Left forelimb (tissue), 1 donor: ENCODE data around the gene LSM12.
"Not testable (repeated sequence)": the region's sequence is repeated elsewhere in the genome, so short reads cannot be mapped to it uniquely, and the experiment has no call there.

ENCODE experiments used
- DNase-seq: peaks from one replicate; pipeline ENCODE4 v3.0.0-alpha.2; 2018; ENCODE audit warnings: low spot score

The LSM12 gene

GRCh38 chr17:44007346-44008204, 58.9 kb downstream of the LSM12 start:
- DNase-seq: no peak

DNA sequence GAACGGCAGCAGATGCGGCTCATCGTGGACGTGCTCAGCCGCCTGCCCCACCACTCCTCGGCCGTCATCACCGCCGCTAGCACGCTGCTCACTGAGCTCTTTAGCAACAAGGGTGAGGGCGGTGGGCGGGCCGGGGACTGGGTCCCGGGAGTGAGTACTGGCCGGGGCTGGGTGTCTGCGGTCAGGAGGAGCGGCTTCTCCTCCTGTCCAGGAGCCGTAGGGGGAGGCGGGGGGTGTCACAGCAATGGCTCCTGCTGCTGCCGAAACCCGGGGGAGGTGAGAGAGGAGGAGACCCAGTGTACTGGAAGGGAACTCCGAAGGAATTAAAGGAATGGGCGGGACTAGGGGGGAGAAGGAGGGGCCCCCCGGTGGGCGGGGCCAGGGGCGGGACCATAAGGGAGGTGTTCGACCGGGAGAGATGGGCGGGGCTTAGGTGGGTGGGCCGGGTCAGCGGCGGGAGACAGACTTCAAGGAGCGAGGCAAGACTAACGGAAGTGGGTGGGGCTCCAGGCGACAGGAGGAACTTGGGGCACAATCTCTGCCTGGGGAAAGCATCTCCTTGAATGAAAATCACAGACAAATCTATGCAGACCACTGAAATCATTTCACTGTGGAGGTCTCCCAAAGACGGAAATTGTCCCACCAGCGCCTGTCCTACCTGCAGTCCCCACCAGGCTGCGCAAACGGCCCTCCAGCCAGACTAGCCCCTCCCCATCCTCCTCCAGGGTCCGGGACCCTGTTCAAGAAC, 59.7 kb downstream of the LSM12 start:
- peak; percentile 96 for DNase-seq

DNA sequence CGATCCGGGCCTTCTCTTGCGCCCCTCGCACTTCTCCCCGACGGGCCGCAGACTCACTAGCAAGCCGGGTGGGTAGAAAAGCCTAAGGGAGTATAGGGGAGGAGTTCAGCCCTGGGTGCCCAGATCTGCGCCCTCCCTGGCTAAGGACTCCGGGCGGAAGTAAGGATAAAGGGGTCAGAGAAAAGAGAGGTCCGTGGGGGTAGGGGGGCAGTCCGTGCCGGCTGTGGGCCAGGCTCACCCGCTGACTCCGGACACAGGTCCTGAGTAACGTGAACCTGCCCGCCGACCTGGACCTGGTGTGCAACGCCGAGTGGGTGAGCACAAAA, 60.2 kb downstream of the LSM12 start:
- DNase-seq: no peak

- no peak for DNase-seq
Measured at GRCh38 chr17:44005527-44006271, 60.8 kb downstream of the LSM12 start.

DNA sequence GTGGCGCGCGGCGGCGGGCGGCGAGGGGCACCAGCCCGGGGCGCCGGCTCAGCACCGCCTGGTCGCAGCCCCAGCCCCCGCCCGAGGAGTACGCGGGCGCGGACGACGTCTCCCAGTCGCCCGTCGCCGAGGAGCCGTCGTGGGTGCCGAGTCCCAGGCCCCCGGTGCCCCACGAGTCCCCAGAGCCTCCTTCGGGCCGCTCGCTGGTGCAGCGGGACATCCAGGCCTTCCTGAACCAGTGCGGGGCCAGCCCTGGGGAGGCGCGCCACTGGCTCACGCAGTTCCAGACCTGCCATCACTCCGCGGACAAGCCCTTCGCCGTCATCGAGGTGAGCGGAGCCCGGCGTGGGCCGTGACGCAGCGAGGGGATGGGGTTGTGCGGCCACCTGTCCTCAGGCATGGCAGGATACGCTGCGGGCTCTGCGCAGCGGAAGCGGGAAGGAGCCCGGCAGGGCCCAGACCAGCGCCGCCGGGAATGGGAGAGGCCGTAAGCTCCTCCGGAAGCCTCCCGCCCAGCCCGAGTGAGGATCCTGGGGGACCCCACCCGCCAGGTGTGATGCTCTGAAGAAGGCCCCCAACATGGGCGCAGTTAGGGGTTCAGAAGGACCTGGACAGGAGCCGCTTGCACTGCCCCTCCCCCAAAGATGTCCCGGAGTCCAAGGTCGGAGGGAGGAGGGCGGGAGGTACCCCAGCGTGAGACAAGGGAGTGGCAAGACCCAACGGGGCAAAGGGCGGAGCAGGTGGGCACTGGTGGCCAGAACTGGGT, 61.5 kb downstream of the LSM12 start:
- DNase-seq: no peak

GRCh38 chr17:44004077-44004760, 62.3 kb downstream of the LSM12 start, which contains the start of gene NAGS:
TSS of gene NAGS (plus strand) at chr17:44004622. CDS start at chr17:44004664, 42 bp downstream.
- DNase-seq: no peak

- DNase-seq: no peak
Measured at GRCh38 chr17:44002141-44002848, 64.2 kb downstream of the LSM12 start.

DNA sequence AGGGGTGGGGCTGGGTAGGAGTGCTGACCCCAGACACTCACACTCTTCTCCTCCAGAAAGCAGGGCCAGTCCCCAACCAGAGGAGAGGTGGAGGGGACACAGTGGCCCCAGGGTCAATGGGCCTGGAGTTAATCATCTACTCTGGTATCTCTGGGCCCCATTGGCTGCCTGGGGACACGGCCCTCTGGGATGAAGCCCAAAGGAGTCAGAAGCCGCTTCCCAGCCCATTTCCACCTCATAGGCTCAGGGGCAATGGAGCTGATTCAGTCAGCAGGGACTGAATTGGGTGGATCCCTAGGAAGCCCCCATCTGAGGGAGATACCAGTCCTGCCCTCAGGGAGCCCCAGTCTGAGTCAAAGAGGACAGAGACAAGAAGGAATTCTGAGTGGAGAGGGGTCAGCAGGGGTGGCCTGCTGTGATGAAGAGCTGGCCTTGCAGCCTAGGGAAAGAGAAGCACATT, 65.0 kb downstream of the LSM12 start:
- no peak for DNase-seq

- no peak for DNase-seq
Measured at GRCh38 chr17:44000871-44001460, 65.5 kb downstream of the LSM12 start.

- DNase-seq: no peak
Measured at GRCh38 chr17:44000141-44000860, 66.2 kb downstream of the LSM12 start.

DNA sequence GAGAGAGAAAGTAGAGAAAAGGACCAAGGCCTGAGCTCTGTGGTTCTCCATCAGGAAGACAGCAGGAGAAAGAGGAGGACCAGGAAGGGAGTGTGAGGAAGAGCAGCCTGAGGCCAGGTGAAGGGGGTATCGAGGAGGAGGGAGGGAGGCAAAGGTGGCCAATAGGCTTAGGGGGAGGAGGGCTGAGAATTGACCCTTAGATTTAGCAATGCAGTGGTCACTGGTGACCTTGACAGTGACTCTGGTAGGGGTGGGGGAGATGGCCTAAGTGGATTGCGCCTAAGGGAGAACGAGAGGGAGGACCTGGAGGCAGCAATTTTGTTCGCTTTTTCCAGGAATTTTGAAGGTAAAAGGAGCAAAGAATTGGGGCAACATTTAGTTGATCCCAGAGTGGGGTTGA, 67.4 kb downstream of the LSM12 start:
- no peak for DNase-seq

DNA sequence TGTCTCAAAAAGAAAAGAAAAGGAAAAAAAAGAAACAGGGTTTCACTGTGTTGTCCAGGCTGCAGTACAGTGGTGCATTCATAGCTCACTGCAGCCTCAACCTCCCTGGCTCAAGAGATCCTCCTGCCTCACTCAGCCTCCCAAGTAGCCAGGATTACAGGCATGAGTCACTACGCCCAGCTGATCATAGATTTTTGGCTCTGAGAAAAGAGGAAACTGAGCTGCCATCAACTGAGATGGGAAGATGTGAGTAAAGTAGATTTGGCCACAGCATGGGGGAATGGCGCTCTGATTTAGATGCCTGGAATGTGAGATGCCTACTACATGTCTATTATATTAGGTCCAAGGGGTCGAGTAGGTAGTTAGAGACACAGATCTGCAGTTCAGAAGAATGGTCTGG, 67.9 kb downstream of the LSM12 start:
- DNase-seq: no peak

- not testable (repeated sequence) for DNase-seq
Measured at GRCh38 chr17:43997180-43997579, 69.3 kb downstream of the LSM12 start.

DNA sequence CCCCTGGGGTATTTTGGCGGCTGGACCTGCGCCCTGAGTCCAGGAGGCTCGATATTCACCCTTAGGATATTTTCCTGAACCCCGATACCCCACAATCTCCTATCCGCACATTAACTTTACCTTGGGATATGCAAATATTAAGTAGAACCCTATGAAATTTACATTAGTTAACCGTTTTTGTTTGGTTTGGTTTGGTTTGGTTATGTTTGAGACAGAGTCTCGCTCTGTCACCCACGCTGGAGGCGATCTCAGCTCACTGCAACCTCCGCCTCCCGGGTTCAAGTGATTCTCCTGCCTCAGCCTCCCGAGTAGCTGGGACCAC, 71.4 kb downstream of the LSM12 start:
- no peak for DNase-seq

DNA sequence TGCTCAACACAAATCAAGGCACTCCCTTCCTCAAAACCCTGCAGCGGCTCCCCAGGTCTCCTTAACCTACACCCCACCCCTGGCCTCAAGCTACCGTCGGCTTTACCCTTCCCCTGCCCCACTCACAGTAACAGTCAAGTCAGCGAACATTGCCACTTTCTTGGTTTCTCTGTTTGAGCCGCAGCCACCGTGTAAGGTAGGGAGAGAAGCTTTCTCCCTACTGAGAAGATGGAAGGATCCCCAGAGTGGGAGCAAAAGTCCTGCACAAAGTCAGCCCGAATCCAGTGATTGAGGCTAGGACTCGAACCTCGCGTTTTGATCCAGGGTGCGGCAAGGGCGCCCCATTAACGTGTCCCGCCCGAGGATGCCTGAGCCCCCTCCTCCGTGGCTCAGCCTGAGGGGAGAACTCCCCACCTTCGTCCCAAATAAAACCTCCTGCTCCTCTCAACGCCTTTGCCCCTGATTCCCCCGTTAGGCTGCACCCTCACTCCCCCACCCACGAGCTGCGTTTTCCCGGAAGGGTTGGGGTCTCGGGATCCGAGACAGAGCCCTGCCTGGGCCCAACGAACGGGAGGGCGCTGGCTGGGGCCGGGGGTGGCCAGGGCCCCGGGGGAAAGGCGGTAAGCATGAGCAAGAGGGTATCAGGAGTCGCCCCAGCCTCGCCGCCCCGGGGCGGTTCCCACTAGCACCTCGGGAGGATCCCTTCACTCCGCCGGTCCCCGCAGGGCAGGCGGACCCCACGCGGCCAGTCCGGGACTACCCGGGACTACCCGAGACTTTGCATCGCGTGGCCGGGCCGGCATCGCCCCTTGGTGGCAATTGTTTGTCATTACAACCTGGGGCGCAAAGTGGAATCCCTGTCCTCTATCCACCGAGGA, 72.0 kb downstream of the LSM12 start:
- peak; percentile 74 for DNase-seq

DNA sequence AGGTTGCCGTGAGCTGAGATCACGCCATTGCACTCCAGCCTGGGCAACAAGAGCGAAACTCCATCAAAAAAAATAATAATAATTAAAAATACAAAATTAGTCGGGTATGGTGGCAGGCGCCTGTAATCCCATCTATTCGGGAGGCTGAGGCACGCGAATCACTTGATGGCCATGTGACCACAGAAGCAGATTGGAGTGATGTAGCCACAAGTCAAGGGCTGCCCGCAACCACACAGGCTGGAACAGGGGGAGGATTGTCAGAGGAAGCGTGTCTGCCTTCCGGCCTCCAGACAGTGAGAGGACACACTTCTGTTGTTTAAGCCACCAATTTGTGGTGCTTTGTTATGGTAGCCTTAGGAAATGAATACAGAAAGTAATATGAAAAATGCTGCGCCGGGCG, 73.8 kb downstream of the LSM12 start:
- DNase-seq: no peak

GRCh38 chr17:43988301-43988700, 78.2 kb downstream of the LSM12 start:
- no peak for DNase-seq
